Measurements from ENCODE around the gene L3MBTL2.

Gene L3MBTL2

DNA sequence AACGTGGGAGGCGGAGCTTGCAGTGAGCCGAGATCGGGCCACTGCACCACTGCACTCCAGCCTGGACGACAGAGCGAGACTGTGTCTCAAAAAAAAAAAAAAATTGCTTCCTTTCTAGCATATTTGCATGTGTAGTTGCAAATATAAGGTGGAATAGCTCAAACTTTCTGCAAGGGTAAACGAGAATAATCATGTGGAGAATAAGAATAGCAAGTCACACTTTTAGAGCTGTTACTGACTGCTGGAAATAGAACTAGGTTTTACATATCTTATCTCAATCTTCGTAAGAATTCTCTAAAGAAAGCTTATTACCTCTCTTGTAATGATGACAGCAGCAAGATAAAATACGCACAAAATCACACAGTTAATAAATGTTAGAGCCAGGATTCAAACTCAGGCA lies 1.6 kb downstream of the L3MBTL2 start:
- DNase-seq (ENCODE audit: extremely low read depth in 1 of 2, low read depth in 1 of 2): no peak

DNA sequence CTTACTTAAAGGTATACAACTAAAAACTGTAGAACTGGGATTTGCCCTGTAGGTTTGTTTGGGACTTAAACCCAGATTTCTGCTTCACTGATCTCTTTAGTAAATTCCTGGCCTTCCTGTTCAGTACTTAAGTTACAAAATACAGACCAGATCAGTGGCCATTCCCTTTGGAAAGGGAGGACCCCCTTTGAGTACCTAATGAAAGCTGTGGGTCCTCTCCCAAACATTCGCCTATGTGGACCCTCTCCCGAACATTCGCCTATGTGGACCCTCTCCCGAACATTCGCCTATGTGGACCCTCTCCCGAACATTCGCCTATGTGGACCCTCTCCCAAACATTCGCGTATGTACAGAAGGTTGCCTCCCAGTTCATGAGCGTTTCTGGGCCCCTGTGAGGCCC lies 10.3 kb downstream of the L3MBTL2 start:
- no peak for DNase-seq (ENCODE audit: extremely low read depth in 1 of 2, low read depth in 1 of 2)

DNA sequence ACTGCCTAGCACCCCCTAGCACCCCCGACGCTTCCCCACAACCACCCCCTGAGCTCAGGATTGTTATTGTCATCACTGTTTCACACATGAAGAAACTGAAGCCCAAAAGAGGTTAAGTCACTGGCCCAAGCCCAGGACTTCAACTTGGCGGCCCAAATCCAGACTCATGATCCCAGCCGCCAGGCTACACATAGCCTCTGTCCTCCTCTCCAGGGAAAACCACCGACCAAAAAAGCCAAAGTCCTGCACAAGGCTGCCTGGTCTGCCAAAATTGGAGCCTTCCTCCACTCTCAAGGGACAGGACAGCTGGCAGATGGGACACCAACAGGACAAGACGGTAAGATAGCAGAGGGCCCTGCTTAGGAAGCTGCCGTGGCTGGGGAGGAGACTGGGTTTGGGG lies 10.8 kb downstream of the L3MBTL2 start:
- no peak for DNase-seq (ENCODE audit: extremely low read depth in 1 of 2, low read depth in 1 of 2)

DNA sequence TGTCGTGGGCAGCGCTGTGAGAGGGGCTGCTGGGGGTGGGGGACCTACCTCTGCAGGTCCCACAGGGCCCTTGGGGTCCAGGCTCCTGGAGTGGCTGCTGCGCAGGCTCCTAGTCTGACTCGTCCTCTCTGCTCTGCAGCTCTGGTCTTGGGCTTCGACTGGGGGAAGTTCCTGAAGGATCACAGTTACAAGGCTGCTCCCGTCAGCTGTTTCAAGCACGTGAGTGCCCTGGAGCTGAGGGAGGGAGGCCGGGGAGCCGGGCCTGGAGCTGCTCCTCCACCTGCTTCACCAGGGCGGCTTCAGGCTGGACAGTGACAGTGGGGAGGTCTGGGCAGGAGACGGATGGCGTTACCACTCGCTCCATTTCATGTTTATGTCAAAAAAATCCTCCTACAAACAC lies 11.9 kb downstream of the L3MBTL2 start:
- no peak for DNase-seq (ENCODE audit: extremely low read depth in 1 of 2, low read depth in 1 of 2)

DNA sequence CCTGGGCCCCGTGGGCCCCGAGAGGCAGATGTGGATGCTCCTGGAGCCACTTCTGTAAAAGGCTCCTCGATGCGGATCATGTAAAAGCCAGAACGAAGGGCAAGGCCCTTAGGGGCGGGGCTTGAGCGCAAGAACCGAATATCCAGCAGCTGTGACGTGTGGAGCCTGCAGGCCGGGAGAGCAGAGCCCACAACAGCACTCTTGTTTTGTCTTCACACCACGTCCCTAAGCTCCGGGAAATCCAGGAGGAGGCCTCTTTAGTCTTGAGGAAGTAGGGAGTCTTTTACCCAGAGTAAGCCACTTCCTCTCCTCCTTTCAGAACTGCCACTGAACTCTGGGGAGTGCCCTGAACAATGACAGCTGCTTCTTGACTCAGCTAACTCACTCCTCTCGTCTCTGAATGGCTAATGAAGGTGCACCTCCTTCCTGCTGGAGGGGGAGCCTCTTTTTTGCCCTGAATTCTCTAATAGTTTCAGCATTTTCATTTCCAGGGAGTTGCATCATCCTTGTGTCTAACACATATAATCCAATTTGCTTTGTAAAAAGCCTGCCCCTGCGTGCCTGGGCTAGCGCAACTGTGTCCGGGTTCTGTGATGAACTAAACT lies 12.5 kb downstream of the L3MBTL2 start:
- DNase-seq (ENCODE audit: extremely low read depth in 1 of 2, low read depth in 1 of 2): no peak

DNA sequence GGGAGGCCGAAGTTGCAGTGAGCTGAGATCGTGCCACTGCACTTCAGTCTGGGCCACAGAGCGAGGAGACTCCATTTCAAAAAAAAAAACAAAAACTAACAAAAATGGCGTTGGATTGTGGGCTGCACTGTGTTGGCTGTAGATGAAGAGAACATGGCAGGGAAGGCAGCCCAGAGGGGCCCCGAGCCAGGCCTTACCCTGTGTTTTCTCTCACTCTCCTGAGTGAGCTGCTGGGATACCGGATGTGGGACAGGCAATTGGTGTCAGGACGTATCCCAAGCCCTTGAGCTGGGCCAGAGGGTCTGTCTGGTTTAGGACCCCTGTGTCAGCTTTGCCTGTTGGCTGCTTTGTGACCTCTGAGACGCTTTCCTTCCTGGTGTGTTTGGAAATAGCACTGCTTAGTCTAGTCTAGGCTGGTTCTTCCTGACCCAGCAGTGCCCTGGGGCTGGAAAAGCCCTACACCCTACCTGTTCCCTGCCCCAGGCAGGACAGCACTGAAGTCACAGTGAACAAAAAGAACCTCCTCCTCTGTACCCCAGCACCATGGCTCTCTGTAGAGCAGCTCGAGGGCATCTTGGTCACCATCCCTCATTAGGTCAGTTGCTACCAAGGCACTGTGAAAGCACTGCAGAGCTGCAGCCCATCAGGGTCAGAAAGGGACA lies 17.9 kb downstream of the L3MBTL2 start:
- DNase-seq (ENCODE audit: extremely low read depth in 1 of 2, low read depth in 1 of 2): no peak

DNA sequence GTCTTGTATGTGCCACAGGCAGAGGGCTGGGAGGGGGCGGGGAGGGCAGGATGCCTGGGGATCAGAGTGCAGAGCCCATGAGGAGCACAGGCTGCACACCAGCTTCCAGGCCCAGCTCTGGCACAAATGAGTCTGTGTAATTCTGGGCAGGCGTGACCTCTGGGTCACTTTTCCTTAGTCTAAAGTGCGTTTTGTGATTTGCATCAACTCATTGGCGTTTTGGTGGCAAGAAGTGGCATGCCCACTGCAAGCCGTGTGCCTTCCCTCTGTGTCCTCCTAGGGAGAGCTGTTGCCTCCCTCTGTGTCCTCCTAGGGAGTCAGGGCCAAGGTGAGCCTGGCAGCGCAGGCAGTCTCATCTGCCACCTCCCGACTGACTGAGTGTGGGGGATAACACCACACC lies 18.4 kb downstream of the L3MBTL2 start:
- DNase-seq (ENCODE audit: extremely low read depth in 1 of 2, low read depth in 1 of 2): no peak

DNA sequence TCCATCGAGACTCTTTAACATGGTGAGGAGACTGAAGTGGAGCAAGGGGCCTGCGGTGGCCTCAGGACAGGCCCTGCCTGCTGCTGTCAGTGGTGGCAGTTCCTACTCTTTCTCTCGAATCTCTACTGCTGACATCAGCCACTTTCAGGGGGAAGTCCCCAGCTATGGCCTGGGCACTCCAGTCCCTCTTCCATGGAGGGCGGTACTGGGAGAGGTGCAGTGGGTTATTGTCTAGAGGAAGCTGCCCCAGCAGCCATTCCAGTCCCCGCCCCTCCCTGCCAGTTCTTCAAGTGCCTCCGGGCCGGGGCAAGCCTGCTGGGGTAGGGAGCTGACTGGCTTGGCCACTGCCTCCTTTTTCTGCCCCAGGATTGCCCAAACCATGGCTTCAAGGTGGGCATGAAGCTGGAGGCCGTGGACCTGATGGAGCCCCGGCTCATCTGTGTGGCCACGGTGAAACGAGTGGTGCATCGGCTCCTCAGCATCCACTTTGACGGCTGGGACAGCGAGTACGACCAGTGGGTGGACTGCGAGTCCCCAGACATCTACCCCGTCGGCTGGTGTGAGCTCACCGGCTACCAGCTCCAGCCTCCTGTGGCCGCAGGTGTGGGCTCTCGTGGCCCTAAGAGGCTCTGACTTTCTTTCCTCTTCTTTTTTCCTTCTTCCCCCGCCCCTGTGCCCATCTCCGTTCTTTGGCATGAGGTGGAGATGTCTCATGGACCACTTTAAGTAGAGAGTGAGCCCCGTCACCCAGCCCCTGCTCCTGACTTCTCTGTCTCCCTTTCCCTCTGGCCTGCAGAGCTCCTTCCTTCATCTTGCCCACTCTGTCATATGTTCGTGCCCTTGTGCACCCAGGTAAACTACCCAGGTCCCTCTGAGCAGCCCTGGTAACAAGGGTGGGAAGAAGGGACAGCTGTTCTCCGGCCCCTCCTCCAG lies 21.9 kb downstream of the L3MBTL2 start:
- no peak for DNase-seq (ENCODE audit: extremely low read depth in 1 of 2, low read depth in 1 of 2)

DNA sequence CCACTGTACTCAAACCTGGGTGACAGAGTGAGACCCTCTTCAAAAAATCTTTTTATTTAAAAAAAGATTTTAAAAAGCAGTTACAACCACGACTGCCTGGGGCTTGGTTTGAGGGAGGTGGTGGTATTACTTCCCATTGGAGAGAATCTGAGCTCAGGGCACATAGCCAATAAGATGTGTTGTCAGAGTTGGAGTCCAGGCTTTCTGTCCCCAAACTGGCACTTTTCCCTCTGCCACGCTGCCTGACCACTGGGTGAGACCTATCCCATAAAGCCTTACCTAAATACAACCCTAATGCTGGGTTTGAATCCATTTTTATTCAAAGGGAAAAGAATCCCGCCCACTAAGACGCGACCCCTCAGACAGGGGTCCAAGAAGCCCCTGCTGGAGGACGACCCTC lies 24.1 kb downstream of the L3MBTL2 start:
- DNase-seq (ENCODE audit: extremely low read depth in 1 of 2, low read depth in 1 of 2): no peak

DNA sequence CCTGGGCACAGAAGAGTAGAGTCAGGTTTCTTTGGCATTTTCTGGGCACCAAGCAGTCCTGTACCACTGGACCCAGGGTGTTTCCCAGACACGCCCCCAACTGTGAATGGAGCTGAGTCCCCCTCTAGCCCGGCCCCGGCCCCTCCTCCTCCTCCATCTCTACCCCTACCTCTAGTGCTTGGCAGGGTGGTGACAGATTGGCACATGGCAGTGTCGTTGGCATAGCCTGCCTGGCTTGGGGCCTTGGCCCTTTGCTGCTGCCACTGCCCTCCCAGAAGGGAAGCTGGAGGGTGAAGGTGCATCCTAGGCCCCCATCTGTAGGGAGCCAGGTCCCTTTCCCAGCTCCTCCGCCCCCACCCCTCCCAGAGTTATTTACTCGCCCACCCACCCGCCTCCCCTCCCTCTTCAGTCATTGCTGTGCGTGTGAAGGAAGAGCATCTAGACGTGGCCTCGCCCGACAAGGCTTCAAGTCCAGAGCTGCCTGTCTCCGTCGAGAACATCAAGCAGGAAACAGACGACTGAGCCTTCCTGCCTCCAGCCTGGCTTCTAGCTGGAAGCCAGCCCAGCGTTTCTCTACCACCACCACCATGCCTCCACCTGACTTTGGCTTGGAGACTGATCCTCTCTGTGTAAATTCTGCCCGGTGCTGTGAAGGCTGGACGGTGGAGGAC lies 24.8 kb downstream of the L3MBTL2 start:
- DNase-seq (ENCODE audit: extremely low read depth in 1 of 2, low read depth in 1 of 2): no peak

DNA sequence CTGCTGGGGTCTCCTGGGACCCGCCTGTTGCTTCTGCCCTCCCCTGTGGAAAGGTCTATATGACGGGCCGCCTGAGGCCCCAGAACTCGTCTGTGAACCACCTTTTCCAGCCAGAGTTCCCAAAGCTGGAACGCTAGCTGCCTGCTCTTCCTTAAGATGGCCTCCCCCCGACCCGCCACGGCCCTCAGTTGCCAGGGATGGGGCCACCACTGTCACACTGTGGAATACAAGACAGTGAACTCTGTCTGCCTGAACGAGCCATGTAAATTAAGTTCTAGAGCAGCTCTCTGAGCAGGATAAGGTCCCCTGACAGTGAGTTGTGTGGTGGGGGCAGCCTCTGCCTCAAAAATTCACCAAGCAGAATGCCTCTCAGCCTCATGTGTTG lies 25.3 kb downstream of the L3MBTL2 start:
- no peak for DNase-seq (ENCODE audit: extremely low read depth in 1 of 2, low read depth in 1 of 2)

DNA sequence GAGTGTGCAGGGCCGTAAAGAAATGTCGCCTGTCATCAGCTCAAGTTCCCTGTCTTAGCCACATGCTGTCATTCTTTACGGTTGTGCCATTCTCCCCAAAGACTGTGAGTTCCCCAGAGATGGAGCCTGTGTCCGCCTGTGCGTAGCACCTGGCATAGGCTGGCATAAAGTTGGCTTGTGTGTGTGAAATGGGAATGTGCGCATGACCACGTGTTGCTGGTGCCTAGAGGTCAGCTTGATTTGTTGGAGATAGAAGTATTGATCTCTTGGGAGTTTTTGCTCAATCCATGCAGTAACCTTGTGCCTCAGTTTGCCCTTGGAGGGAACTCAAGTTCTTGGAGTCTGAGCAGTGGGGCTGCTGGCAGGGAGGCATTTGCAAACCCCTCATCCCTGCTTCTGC lies 26.3 kb downstream of the L3MBTL2 start:
- DNase-seq (ENCODE audit: extremely low read depth in 1 of 2, low read depth in 1 of 2): no peak

DNA sequence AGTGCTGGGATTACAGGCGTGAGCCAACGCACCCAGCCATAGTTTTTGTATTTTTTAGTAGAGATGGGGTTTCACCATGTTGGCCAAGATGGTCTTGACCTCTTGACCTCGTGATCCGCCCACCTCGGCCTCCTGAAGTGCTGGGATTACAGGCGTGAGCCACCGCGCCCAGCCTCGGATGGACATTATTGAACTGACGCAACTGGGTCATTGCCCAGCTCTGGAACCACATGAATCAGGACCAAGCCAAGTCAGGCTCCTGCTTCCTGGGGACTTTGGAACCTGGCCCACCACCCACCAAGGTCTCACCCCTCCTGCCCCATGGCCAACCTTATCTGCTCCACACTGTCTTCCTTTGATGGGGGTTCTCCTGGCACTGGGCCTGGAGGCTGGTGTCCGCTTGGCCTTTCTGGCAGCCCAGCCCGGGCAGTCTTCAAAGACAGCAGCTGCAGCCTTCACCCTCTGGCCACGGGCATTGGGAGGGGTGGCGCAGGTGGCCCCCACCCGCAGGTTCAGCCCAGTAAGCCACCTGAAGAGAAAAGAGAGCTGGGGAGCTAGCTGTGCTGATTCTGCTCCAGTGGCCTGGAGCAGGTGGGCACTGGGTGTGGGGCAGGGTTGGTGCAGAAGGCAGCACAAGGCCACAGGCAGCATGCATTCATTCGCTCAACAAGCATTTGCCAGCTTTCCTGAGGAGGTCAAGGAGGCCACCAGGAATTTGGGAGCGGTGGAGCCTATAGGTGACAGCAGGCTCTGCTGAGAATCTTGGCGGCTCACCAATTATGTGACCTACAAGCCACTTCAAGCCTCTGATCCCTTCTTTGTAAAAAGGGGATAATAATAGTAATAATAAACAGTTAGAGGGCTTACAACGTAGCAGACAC lies 29.9 kb downstream of the L3MBTL2 start:
- DNase-seq (ENCODE audit: extremely low read depth in 1 of 2, low read depth in 1 of 2): no peak

DNA sequence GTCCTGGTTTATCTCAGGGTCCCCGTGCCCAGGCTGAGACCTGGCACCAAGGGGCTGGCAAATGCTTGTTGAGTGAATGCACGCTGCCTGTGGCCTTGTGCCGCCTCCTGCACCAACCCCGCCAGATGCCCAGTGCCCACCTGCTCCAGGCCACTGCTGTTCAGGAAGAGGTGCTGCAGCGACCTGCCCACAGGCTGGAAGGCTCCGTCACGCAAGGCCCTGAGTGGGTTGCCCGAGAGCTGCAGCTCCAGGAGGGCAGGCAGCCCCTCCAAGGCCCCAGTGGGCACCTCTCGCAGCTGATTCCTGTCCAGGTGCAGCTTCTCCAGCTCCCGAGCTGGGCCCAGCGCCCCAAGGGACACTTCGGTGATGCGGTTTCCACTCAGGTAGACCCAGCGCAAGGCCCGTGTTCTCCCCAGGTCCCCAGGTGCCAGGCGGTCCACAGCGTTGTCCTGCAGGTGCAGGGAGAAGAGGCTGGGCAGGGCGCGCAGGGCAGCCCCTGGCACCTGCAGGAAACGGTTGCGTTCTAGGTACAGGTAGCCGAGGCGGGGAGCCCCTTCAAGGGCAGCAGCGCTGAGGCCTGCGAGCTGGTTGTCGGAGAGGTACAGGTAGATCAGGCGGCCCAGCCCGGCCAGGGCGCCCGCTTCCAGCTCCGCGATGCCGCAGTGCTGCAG lies 32.1 kb downstream of the L3MBTL2 start:
- DNase-seq (ENCODE audit: extremely low read depth in 1 of 2, low read depth in 1 of 2): no peak

DNA sequence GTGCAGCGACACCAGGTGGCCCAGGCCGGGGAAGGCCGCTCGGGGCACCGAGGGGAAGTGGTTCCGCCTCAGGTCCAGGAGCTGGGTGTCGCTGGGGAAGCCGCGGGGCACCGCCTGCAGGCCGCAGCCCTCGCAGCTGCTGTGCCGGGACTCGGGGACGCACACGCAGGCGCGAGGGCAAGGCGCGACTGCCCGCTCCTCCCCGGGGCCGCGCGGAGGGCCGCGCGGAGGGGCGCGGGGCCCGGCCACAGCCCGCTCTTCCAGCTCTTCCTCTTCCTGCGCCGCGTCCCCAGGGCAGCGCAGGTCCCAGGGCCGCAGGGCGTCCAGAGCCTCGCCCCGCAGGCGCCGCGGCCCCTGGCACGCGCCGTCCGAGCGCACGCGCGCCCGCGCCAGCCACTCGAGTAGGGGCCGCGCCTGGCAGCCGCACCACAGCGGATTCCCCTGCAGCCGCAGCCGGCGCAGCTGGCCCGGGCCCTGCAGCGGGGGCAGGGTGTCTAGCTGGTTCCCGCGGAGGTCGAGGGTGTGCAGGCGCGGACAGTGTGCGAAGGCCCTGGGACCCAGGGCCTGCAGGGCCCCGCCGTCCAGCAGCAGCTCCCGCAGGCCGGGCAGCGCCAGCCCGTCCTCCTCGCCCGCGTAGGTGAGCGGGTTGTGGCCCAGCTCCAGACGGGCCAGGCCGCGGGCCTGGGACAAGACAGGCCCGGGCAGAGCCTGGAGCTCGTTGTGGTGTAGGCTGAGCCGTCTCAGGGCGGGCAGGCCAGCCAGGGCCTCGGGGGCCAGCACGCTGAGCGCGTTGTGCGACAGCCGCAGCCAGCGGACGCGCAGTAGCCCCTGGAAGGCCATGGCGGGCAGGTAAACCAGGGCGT lies 32.8 kb downstream of the L3MBTL2 start:
- peak; percentile 55 to 68 for DNase-seq (ENCODE audit: extremely low read depth in 1 of 2, low read depth in 1 of 2)

DNA sequence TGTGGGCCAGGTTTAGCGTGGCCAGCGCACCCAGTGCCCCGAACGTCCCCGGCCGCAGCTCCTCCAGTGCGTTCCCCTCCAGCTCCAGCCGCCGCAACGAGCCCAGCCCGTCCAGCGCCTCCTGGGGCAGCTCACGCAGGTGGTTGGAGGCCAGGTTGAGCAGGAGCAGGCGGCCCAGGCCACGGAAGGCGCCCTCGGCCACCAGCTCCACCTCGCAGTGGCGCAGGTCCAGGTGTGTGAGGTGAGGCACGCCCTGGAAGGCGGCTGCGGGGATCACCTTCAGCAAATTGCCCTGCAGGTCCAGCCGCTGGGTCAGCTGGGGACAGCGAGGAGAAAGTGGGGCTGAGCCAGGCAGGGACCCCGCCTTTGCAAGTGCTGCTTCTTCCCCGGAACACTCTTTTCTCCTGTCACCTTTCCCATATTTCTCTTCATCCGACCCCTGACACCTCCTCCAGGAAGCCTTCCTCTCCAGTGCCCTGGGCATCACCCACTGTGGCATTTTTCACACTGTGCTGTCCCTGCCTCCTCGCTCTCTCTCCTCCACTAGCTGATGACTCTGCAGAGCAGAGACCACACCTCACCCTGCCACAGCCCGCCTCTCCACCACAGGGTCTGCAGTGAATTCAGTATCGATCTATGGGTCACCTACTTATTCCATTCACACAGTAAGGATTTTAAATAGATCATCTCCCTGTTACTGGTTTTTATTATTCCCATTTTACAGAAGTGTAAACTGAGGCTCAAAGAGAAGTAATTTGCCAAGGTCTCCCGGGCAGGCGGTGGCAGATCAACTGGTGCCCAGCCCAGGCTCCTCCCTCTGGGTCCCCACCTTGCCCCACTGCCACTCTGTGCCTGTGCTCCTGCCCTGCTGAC lies 33.7 kb downstream of the L3MBTL2 start:
- DNase-seq (ENCODE audit: extremely low read depth in 1 of 2, low read depth in 1 of 2): no peak

DNA sequence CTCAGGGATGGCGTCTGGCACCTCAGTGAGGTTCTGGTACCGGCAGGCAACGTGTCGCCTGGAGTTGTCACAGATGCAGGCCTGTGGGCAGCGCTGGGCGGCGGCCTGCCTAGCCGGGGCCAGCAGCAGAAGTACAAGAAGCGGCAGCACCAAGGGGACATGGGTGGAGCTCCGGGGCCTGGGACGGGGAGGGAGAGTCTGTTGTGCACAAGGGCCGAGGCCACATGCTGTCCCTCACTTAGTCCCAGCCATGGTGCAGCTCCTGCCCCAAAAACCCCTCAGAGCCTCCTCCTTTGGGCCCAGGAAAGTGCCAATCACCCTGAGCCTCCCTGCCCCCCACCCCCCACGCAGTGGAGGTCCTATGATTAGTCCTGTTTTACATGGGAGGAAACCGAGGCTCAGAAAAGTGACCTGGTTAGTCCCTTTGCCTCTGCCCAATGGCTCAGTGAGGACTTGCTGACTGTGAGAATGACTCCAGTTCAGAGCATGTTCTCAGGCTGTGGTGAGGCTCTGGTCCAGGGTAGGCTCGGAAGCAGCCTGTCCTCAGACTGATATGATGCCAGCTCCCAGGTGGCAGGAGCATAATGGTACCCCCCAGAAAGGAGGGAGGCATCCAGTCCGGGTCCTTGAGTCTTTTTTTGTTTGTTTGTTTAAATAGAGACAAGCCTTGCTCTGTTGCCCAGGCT lies 34.5 kb downstream of the L3MBTL2 start:
- no peak for DNase-seq (ENCODE audit: extremely low read depth in 1 of 2, low read depth in 1 of 2)
